ENCODE measurements around the gene DRD1. TPM values are rescaled to one million over a fixed set of nuclear protein-coding genes. Genes with fewer than 3 reads are reported as not detected.

Gene DRD1
- total RNA-seq, 4 donors from 2014 or later = 0.82 TPM; not detected in 3

DNA sequence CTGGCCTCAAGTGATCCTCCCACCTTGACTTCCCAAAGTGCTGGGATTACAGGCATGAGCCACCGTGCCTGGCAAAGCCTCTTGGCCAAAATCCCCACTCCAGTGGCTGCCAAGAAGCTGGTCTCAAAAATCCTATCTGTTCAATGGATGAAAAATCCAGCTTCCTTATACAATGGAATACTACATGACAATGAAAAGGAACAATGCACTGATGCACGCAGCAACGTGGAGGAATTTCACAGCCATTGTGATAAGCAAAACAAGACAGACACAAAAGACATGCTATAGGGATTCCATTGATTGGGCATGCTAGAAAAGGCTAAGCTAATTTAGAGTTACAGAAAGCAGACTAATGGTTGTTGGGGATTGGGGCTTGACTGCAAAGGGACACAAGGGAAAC is 21.3 kb upstream of the DRD1 start:
- no peak overlapping the region for H3K27ac ChIP-seq
- no peak overlapping the region for H3K4me3 ChIP-seq
- no peak for DNase-seq
- intact Hi-C loops (cut with DNase I; ENCODE audit: low total_unique reads) = no loop called here
- no peaks in the 10 kb centered on the region for H3K36me3 ChIP-seq
- no peaks in the 10 kb centered on the region for H3K27me3 ChIP-seq
- TF ChIP-seq POLR2A (IDR thresholded peaks at IDR 0.05) = no peak
- TF ChIP-seq, protein P1, sequence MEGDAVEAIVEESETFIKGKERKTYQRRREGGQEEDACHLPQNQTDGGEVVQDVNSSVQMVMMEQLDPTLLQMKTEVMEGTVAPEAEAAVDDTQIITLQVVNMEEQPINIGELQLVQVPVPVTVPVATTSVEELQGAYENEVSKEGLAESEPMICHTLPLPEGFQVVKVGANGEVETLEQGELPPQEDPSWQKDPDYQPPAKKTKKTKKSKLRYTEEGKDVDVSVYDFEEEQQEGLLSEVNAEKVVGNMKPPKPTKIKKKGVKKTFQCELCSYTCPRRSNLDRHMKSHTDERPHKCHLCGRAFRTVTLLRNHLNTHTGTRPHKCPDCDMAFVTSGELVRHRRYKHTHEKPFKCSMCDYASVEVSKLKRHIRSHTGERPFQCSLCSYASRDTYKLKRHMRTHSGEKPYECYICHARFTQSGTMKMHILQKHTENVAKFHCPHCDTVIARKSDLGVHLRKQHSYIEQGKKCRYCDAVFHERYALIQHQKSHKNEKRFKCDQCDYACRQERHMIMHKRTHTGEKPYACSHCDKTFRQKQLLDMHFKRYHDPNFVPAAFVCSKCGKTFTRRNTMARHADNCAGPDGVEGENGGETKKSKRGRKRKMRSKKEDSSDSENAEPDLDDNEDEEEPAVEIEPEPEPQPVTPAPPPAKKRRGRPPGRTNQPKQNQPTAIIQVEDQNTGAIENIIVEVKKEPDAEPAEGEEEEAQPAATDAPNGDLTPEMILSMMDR (IDR thresholded peaks at IDR 0.05) = no peak
- no peaks in the 10 kb centered on the region for H3K4me1 ChIP-seq
- no peaks in the 10 kb centered on the region for H3K9me3 ChIP-seq

GRCh38 chr5:175464942-175465233 is 20.9 kb upstream of the DRD1 start:
- H3K4me1 ChIP-seq = no peaks in the 10 kb centered on the region
- DNase-seq = no peak
- H3K27me3 ChIP-seq = no peaks in the 10 kb centered on the region
- H3K36me3 ChIP-seq = no peaks in the 10 kb centered on the region
- no peaks in the 10 kb centered on the region for H3K9me3 ChIP-seq
- intact Hi-C loops (cut with DNase I; ENCODE audit: low total_unique reads) = no loop called here
- TF ChIP-seq, protein P1 (IDR thresholded peaks at IDR 0.05) = no peak
- TF ChIP-seq POLR2A (IDR thresholded peaks at IDR 0.05) = no peak
- H3K27ac ChIP-seq = no peak overlapping the region
- H3K4me3 ChIP-seq = no peak overlapping the region

DNA sequence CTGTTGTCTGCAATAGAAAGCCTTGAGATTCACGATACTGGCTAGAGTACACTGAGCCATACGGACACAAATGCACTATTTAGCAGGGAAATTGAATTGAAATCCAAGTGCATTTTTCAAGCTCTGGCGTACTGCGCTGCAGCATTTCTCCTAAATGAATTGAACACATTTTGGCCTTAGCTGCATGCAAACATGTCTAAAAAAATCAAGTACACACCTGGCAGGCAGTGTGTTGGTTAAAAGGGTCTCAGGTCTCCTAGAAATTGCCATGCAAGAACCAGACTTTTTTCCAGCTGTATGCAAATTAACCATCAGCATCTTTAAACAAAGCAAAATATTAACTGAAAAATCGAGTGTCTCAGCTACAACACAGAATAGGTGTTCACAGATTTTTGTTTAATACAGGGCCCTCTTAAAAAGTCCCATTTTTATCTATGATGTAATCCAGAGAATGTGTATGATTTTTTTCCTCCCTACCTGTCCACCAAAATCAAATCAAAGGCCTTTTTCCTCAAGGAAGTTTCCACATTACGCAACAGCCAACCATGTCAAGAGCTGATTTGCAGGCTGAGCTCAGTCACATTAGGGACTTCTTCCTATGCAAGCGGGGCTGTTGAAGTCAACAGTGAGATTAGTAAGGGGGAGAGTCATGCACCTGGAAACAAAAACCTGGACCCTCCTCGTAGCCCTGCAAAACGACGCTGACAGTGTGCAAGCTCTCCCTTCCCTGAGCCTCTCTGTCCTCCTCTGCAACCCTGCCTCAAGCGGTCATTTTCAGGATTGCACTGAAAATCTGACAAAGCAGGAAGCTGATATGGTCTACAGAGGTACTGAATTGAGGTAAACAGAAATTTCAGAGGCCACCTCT is 20.3 kb upstream of the DRD1 start:
- no peak overlapping the region for H3K4me3 ChIP-seq
- H3K27me3 ChIP-seq = no peaks in the 10 kb centered on the region
- intact Hi-C loops (cut with DNase I; ENCODE audit: low total_unique reads) = no loop called here
- no peak for DNase-seq
- H3K36me3 ChIP-seq = no peaks in the 10 kb centered on the region
- no peaks in the 10 kb centered on the region for H3K9me3 ChIP-seq
- TF ChIP-seq POLR2A (IDR thresholded peaks at IDR 0.05) = no peak
- TF ChIP-seq, protein P1 (IDR thresholded peaks at IDR 0.05) = peak; percentile 29 to 57 (median 45)
- no peak overlapping the region for H3K27ac ChIP-seq
- no peaks in the 10 kb centered on the region for H3K4me1 ChIP-seq

GRCh38 chr5:175463641-175464040 is 19.7 kb upstream of the DRD1 start:
- DNase-seq = no peak
- H3K27me3 ChIP-seq = no peaks in the 10 kb centered on the region
- H3K36me3 ChIP-seq = no peaks in the 10 kb centered on the region
- H3K27ac ChIP-seq = no peak overlapping the region
- no peak overlapping the region for H3K4me3 ChIP-seq
- no peaks in the 10 kb centered on the region for H3K4me1 ChIP-seq
- intact Hi-C loops (cut with DNase I; ENCODE audit: low total_unique reads) = no loop called here
- TF ChIP-seq, protein P1 (IDR thresholded peaks at IDR 0.05) = no peak
- TF ChIP-seq POLR2A (IDR thresholded peaks at IDR 0.05) = no peak
- H3K9me3 ChIP-seq = no peaks in the 10 kb centered on the region

- TF ChIP-seq, protein P1 (IDR thresholded peaks at IDR 0.05) = no peak
- TF ChIP-seq POLR2A (IDR thresholded peaks at IDR 0.05) = no peak
- H3K27ac ChIP-seq = no peak overlapping the region
- intact Hi-C loops (cut with DNase I; ENCODE audit: low total_unique reads) = no loop called here
Observed at GRCh38 chr5:175461370-175461769, 17.4 kb upstream of the DRD1 start.

More at GRCh38 chr5:175461370-175461769, 17.4 kb upstream of the DRD1 start:
- no peaks in the 10 kb centered on the region for H3K4me1 ChIP-seq
- no peaks in the 10 kb centered on the region for H3K27me3 ChIP-seq
- no peaks in the 10 kb centered on the region for H3K36me3 ChIP-seq
- H3K9me3 ChIP-seq = no peaks in the 10 kb centered on the region
- DNase-seq = no peak
- no peak overlapping the region for H3K4me3 ChIP-seq

Data from uterus (tissue), 4 donors.